ENCODE data around the gene EHMT2.

- TF ChIP-seq NR3C1 (CRISPR knock-in tag; IDR thresholded peaks at IDR 0.05) (no peak), PAWR (CRISPR knock-in tag; IDR thresholded peaks at IDR 0.05; ENCODE audit: borderline replicate concordance) (no peak), KLF11 (CRISPR knock-in tag; IDR thresholded peaks at IDR 0.05) (no peak), HNRNPUL1 (IDR thresholded peaks at IDR 0.05; ENCODE audit: low read depth, low read length) (no peak), ELF4 (CRISPR knock-in tag; IDR thresholded peaks at IDR 0.05; ENCODE audit: borderline replicate concordance) (no peak), KAT8 (CRISPR knock-in tag; IDR thresholded peaks at IDR 0.05) (no peak), PCBP1 (IDR thresholded peaks at IDR 0.05; ENCODE audit: borderline replicate concordance, low read depth, low read length) (no peak), TCF12 (IDR thresholded peaks at IDR 0.05) (no peak), TCF12 (CRISPR knock-in tag; IDR thresholded peaks at IDR 0.05) (no peak), EZH2 (conservative IDR thresholded peaks at IDR 0.05; ENCODE audit: low read depth, low read length) (no peak)
- TF ChIP-seq, protein P1, sequence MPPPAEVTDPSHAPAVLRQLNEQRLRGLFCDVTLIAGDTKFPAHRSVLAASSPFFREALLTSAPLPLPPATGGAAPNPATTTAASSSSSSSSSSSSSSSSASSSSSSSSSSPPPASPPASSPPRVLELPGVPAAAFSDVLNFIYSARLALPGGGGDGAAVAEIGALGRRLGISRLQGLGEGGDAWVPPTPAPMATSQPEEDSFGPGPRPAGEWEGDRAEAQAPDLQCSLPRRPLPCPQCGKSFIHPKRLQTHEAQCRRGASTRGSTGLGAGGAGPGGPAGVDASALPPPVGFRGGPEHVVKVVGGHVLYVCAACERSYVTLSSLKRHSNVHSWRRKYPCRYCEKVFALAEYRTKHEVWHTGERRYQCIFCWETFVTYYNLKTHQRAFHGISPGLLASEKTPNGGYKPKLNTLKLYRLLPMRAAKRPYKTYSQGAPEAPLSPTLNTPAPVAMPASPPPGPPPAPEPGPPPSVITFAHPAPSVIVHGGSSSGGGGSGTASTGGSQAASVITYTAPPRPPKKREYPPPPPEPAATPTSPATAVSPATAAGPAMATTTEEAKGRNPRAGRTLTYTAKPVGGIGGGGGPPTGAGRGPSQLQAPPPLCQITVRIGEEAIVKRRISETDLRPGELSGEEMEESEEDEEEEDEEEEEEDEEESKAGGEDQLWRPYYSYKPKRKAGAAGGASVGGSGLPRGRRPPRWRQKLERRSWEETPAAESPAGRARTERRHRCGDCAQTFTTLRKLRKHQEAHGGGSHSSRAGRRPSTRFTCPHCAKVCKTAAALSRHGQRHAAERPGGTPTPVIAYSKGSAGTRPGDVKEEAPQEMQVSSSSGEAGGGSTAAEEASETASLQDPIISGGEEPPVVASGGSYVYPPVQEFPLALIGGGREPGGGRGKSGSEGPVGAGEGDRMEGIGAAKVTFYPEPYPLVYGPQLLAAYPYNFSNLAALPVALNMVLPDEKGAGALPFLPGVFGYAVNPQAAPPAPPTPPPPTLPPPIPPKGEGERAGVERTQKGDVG (CRISPR knock-in tag; IDR thresholded peaks at IDR 0.05; ENCODE audit: borderline replicate concordance), result no peak
- TF ChIP-seq, protein P2, sequence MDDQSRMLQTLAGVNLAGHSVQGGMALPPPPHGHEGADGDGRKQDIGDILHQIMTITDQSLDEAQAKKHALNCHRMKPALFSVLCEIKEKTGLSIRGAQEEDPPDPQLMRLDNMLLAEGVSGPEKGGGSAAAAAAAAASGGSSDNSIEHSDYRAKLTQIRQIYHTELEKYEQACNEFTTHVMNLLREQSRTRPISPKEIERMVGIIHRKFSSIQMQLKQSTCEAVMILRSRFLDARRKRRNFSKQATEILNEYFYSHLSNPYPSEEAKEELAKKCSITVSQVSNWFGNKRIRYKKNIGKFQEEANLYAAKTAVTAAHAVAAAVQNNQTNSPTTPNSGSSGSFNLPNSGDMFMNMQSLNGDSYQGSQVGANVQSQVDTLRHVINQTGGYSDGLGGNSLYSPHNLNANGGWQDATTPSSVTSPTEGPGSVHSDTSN (CRISPR knock-in tag; IDR thresholded peaks at IDR 0.05; ENCODE audit: borderline replicate concordance), result no peak
Observed at GRCh38 chr6:31878726-31879125, 18.8 kb downstream of the EHMT2 start, which contains the start of gene SLC44A4.

All from HepG2 (cell line).